ENCODE results near the gene CHRNB4.
"Not testable (repeated sequence)": the region's sequence is repeated elsewhere in the genome, so short reads cannot be mapped to it uniquely, and the experiment has no call there.

Gene CHRNB4

DNA sequence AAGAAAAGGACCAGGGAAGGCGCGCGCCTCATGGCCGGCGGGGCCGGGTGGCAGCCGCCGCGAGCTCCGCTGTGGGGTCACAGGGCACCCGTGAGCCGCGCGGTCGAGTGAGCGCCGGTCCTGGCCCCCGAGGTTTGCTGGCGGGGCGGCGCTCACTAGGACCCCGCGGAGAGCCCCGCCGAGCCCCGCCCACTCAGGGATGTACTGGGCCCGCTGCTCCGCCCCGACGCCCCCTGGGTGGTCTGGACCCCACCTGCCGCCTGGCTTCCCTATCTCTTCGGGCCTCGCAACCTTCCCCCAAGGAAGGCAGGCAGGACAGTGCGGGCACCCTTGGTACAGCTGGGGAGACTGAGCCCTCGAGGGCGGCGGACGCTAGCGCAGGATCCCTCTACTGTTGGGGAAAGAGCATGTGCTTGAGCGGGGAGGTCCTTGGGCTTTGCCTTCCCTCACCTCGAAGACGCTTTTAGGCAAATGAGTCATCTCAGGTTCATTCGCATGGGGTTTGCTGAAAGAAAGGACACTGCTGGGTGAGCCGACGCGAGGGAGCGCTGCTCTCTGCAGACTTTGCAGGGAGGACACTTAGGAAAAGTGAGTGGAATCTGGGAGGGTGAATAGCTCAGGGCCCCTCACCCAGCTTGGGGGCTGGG is at the start of gene CHRNB4:
CHRNB4 (minus strand) TSS at position 109 of the 647 bp plus-strand sequence; CDS start at position 32, 77 bp downstream.
- no peak for DNase-seq

GRCh38 chr15:78689626-78690025 is 48.6 kb upstream of the CHRNB4 start:
- no peak for DNase-seq

- DNase-seq, result no peak
These were observed 44.9 kb upstream of the CHRNB4 start for GRCh38 chr15:78685925-78686324.

DNA sequence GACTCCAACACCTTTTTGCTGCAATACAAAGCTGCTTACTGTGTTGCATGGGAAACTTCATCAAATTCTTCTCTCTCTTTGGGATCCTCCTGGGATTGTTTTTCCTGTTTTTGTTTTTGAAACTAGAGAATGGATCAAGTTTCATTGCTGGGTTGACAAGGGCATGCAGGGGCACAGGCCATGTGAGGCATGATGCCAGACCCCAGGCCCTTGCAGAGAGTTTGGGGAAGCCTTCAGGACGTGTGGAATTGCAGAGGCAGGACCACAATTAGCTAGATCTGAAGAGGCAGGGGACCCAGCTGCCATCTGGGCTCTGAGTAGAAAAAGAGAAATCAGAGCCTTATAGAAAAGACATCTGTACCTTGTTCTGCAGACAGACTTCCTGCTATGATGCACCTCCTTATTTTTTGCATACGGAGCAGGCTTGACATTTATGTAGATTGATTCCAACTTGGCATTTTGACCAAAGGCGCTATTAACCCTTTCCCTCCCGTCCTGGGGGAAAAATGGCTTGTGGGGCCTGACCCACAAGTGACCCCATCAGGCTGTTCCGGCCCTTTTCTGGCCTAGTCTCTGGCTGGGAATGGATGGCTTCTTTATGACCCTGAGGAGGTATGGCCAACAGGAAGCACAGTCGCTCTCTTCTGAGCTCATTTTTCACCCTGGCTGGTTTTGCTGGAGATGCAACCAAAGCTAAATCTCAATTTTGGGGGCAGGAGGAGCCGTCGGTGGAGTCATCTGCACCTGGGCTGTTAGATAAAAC is 44.3 kb upstream of the CHRNB4 start:
- DNase-seq, result peak; percentile 25

GRCh38 chr15:78684657-78685056 is 43.6 kb upstream of the CHRNB4 start:
- peak; percentile 25 for DNase-seq

DNA sequence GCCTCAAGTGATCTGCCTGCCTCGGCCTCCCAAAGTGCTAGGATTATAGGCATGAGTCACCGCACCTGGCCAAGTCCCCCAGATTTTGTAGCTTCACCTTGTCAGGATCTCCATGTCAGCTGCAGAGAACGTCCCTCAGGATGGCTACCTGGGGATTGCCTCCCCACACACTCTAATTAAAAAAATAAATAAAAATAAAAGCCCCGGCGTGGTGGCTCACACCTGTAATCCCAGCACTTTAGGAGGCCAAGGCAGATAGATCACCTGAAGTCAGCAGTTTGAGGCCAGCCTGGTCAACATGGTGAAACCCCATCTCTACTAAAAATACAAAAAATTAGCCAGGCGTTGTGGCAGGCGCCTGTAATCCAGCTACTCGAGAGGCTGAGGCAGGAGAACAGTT is 42.6 kb upstream of the CHRNB4 start:
- DNase-seq, result not testable (repeated sequence)

DNA sequence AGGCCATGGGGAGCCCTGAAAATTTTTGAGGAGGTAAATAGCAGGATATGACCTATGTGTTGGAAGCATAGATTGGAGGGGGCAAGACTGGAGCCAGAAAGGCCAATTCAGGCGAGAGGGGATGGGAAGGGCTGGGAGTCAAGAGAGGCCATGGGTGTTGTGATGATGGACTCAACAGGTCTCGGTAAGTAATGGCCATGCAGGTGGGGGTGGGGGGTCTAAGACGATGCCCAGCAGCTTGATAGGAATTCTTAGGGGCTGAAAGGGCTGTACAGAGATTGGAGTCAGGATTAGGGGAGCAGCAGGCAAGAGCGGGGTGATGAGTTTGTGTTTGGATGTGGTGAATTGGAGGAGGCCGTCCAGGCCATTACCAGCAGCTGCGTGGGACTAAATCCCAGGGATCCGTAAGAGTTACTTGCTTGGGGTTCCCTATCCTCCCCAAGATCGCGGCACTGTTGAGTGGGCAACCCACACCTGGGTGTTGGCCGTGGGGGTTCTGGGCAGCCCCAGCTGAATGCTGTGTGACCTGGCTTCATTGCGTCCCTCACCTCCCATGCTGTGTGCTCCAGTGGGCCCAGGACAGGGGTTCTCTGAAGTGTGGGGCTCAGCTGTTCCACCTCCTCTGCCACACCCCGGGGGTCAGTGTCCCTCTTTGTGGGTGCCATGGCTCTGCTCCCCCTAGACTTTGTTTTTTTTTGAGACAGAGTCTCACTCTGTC is 41.8 kb upstream of the CHRNB4 start:
- DNase-seq, result no peak

DNA sequence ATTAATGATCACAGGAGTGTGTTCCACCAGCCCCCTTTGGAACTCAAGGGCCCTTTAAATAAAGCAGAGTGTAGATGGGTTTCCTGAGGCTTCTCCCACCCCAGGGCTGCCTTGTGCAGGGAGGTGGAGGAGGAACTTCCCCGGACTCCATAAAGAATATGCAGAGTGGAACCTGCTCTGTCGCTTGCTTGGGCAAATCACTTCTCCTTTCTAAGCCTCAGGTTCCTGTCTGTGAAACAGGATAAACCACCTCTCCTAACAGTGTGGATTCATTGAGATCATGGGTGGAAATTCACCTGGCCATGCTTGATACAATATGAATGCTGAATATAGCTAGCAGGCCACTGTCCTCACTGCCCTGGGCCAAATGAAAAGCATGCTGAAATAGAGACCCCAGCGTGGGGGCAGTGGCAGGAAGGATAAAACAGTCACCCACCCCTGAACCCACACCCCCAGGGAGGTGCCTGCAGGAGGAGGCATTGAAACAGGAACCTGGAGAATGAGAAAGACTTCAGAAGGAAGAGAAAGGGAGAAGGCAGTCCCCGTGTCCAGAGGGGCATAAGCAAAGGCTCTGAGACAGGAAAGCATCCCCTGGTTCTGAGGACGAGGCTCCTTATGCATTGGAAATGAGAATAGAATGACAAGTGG is 41.1 kb upstream of the CHRNB4 start:
- no peak for DNase-seq

DNA sequence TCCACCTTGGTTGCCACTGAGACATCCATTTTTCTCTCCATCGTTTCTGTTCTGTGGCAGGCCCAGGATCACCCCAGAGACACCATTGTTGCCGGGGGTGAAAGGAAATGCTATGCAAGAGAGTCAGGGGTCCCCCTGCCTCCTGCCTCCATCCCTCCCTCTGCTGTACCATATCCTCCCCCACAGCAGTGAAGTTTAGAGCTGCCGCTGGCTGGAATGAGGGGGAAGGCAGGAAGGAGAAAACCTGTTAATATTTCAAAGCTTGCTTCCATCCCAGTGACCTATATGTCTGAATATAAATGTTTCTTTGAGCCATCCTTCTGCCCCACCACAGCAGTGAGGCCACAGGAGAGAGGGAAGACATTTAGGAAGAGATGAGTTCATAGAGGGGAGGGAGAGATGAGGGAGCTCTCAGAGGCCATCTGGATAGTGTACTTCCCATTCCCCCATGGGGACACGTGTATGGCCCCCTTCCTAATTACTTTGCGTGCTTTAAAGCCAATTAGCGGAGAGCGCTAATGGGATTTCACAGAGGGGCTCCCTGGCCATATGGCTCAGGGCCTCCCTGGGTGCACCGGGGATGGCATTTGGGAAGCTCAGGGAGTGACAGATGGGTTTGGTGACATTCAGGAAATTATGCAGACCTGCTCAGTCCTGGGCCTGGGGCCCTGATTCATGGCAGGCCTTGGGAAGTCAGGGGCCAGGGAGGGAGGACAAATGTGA is 40.4 kb upstream of the CHRNB4 start:
- no peak for DNase-seq

GRCh38 chr15:78680431-78681075 is 39.5 kb upstream of the CHRNB4 start:
- DNase-seq, result no peak

DNA sequence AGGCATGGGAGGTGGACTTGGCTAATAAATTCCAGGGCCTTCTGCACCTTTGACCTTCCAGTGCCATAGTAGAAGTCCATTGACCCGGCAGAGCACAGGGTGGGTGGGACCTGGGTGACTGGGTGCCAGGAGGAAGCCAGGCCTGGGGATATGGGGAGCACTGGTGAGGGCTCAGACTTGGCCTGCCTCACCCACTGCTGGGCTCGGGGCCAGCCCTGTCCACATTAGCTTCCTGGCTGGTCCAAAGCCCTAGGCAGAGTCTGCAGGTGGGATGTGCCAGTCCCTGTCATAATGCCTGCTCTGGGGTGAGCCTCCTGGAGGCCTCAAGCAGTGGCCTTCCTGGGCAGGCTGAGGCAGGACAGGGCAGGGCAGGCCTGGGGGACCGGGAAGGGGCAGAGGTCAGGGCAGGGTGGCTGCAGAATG is 38.1 kb upstream of the CHRNB4 start:
- no peak for DNase-seq

- no peak for DNase-seq
These were observed 35.6 kb upstream of the CHRNB4 start for GRCh38 chr15:78676424-78677110.

DNA sequence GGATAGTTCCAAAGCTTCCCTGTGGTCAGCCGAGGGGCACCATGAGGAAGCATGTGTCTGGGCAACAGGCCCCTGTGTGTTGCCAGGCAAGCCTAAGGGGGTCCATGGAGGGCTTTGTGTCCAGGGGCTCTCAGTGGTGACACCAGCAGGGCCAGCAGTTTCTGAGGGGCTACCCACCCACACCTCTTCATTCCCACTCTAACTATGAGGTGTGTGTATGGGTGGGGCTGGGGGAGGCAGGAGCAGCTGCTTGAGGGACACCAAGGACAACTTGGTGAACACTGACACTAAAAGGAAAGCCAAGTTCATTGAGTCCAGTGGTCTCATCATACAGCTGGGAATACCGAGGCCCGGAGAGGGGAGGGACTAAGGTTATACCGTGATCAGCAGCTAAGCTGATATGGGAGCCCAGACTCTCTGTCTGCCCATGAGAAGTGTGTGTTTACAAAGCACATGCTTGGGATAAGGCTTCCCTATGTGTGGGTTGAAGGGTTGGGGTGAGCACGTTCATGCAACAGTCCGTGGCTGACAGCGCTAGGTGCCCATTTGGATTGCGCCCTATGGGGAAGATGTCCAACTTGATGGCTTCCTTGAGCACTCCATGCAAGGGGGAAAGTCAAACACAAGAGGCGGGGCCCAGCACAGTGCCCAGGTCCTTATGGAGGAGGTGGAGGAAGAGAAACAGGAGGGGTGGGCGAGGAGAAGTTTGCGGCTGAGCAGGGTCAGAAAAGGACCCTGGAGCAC is 34.8 kb upstream of the CHRNB4 start:
- DNase-seq, result no peak

DNA sequence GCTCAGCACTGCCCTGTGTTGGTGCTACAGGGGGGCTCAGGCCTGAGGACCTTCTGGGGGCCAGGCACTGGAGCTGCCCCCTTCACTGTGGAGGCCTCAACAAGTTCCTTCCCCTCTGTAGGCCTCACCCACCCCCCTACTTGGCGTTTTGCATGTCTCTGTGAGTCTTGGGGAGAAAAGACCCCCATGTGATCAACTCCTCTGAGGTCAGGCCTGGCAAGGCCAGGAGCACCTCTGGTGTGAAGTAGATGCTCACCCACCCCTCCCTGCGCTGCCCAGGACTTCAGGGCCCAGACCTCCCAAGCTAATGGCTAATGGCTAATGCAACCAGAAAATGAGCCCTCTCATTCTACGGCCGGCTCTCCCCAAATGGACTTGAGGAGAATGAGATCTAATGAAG is 34.2 kb upstream of the CHRNB4 start:
- DNase-seq, result no peak

GRCh38 chr15:78673917-78674444 is 33.0 kb upstream of the CHRNB4 start:
- no peak for DNase-seq

DNA sequence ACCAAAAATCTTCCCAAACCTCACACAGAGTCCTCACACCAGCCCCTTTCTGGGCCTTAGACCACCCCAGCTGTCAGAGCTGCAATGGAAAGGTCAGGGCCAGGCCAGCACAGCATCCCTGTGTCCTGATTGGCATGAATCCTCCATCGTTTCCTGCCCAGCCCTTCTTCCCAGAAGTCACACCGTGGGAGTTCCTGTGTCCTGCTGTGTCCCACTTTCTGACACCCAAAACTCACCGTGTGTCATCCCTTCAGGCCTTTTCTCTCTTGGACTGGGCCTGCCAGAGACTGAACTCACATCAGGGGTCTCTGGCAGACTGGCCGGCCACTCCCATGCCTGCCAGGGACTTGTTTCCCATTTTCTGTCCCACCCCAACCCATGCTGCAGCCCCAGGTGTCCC is 32.5 kb upstream of the CHRNB4 start:
- no peak for DNase-seq

- DNase-seq, result no peak
These were observed 31.4 kb upstream of the CHRNB4 start for GRCh38 chr15:78672285-78673014.

- DNase-seq, result no peak
These were observed 30.7 kb upstream of the CHRNB4 start for GRCh38 chr15:78671626-78672211.

- DNase-seq, result no peak
These were observed 28.0 kb upstream of the CHRNB4 start for GRCh38 chr15:78668987-78669386.

All from RPMI8226 (cell line).